GM23338 (cell line): ENCODE results near the gene HIVEP3. TPM values are rescaled to one million over a fixed set of nuclear protein-coding genes. Genes with fewer than 3 reads are reported as not detected.

ENCODE experiments used
- ATAC-seq: fragments of 200-7000 bp; cut with Tn5 transposase; 3 replicates; pipeline ENCODE4 v1.9.1; 2020
- DNase-seq: peaks from one replicate; pipeline ENCODE4 v3.0.0-alpha.2; 2015; ENCODE audit warnings: low spot score
- H2AFZ ChIP-seq: fragments of 200-600 bp; sonication (generic); 2 replicates; pipeline ENCODE4 v1.8.0; 2016; ENCODE audit warnings: antibody characterized with exemption, mild to moderate bottlenecking, moderate library complexity
- H3F3A ChIP-seq: fragments of 200-600 bp; sonication (generic); replicated peaks from 2 replicates; pipeline ENCODE4 v1.8.0; 2017; ENCODE audit warnings: antibody characterized with exemption, mixed run types, low read depth
- H3K27ac ChIP-seq: fragments of 200-600 bp; sonication (generic); 2 replicates; pipeline ENCODE4 v1.6.1; 2016; ENCODE audit warnings: low read depth
- H3K27me3 ChIP-seq: fragments of 200-600 bp; sonication (generic); 2 replicates; pipeline ENCODE4 v1.8.0; 2016; ENCODE audit warnings: mild to moderate bottlenecking, mixed run types, moderate library complexity; ENCODE audit not compliant: insufficient read depth
- H3K36me3 ChIP-seq: fragments of 200-600 bp; sonication (generic); 2 replicates; pipeline ENCODE4 v1.8.0; 2016; ENCODE audit warnings: mild to moderate bottlenecking; ENCODE audit not compliant: insufficient read depth
- H3K4me1 ChIP-seq: fragments of 200-600 bp; sonication (generic); 2 replicates; pipeline ENCODE4 v1.8.0; 2016; ENCODE audit warnings: mild to moderate bottlenecking, moderate library complexity; ENCODE audit not compliant: insufficient read depth
- H3K4me2 ChIP-seq: fragments of 200-600 bp; sonication (generic); 2 replicates; pipeline ENCODE4 v1.7.1; 2017; ENCODE audit warnings: mixed run types
- H3K4me3 ChIP-seq: fragments of 200-600 bp; sonication (generic); 2 replicates; pipeline ENCODE4 v1.6.1; 2016; ENCODE audit warnings: mixed run types
- H3K79me2 ChIP-seq: fragments of 200-600 bp; sonication (generic); replicated peaks from 2 replicates; pipeline ENCODE4 v1.8.0; 2017; ENCODE audit warnings: mild to moderate bottlenecking; ENCODE audit not compliant: insufficient read depth
- H3K9me2 ChIP-seq: fragments of 200-600 bp; sonication (generic); 2 replicates; pipeline ENCODE4 v1.8.0; 2017; ENCODE audit not compliant: insufficient read depth
- H4K20me1 ChIP-seq: fragments of 200-600 bp; sonication (generic); replicated peaks from 2 replicates; pipeline ENCODE4 v1.8.0; 2017; ENCODE audit warnings: mild to moderate bottlenecking; ENCODE audit not compliant: insufficient read depth
- H3K27ac Mint-ChIP-seq: 2 replicates; pipeline ENCODE4 v1.8.0; 2020; ENCODE audit warnings: inconsistent platforms, mild to moderate bottlenecking, moderate library complexity, mixed read lengths
- H3K27me3 Mint-ChIP-seq: 3 replicates; pipeline ENCODE4 v1.8.0; 2022; ENCODE audit warnings: low read depth, mild to moderate bottlenecking, moderate library complexity, mixed read lengths, inconsistent platforms; ENCODE audit not compliant: insufficient read depth, poor library complexity
- H3K36me3 Mint-ChIP-seq: 3 replicates; pipeline ENCODE4 v1.8.0; 2021; ENCODE audit warnings: low read depth, mild to moderate bottlenecking, inconsistent platforms, moderate library complexity, mixed read lengths
- H3K4me1 Mint-ChIP-seq: 3 replicates; pipeline ENCODE4 v1.8.0; 2020; ENCODE audit warnings: mild to moderate bottlenecking, inconsistent platforms, mixed read lengths
- H3K4me3 Mint-ChIP-seq: 3 replicates; pipeline ENCODE4 v1.8.0; 2021; ENCODE audit warnings: moderate library complexity, mild to moderate bottlenecking, inconsistent platforms, mixed read lengths
- H3K9me3 Mint-ChIP-seq: 3 replicates; pipeline ENCODE4 v1.8.0; 2020; ENCODE audit warnings: moderate library complexity, mild to moderate bottlenecking, inconsistent platforms, mixed read lengths
- CREB1 ChIP-seq: fragments of 250-450 bp; sonication (Bioruptor Pico); IDR thresholded peaks from 2 replicates; pipeline ENCODE4 v1.5.0; 2020; ENCODE audit warnings: low read depth, mild to moderate bottlenecking, moderate library complexity
- EZH2 ChIP-seq: fragments of 200-600 bp; sonication (generic); IDR thresholded peaks from one replicate; pipeline ENCODE4 v1.8.0; 2017; ENCODE audit warnings: antibody characterized with exemption, mild to moderate bottlenecking, low read depth; ENCODE audit not compliant: unreplicated experiment
- EZH2phosphoT487 ChIP-seq: fragments of 200-600 bp; sonication (generic); IDR thresholded peaks from one replicate; pipeline ENCODE4 v1.8.1; 2018; ENCODE audit warnings: antibody characterized with exemption; ENCODE audit not compliant: unreplicated experiment
- JUNB ChIP-seq: IDR thresholded peaks from one replicate; pipeline ENCODE4 v1.6.1; 2016; ENCODE audit warnings: antibody characterized with exemption; ENCODE audit not compliant: unreplicated experiment
- NANOG ChIP-seq: IDR thresholded peaks from 2 replicates; pipeline ENCODE4 v1.6.1; 2016; ENCODE audit warnings: antibody characterized with exemption, borderline replicate concordance
- POLR2AphosphoS5 ChIP-seq: IDR thresholded peaks from 2 replicates; pipeline ENCODE4 v1.6.1; 2016; ENCODE audit warnings: antibody characterized with exemption, low read depth
- STAT1 ChIP-seq: IDR thresholded peaks from one replicate; pipeline ENCODE4 v1.6.1; 2016; ENCODE audit warnings: antibody characterized with exemption; ENCODE audit not compliant: unreplicated experiment
- ZNF114 ChIP-seq: fragments of 250-450 bp; sonication (Bioruptor Pico); IDR thresholded peaks from 2 replicates; pipeline ENCODE4 v1.5.0; 2020; ENCODE audit warnings: mild to moderate bottlenecking, moderate library complexity
- ZNF331 ChIP-seq: fragments of 250-450 bp; sonication (Bioruptor Pico); IDR thresholded peaks from 2 replicates; pipeline ENCODE4 v1.5.0; 2020; ENCODE audit warnings: low read depth, mild to moderate bottlenecking, moderate library complexity
- polyA plus RNA-seq: library from polyadenylated mRNA; unstranded; fragments of >200 nt; fragmentation: Nextera tagmentation; extraction: Ambion mirVana; gene quantifications from 2 replicates; pipeline ENCODE4 v1.2.1, GENCODE V29; 2016
- total RNA-seq: library from RNA; depleted of rRNA; stranded (reverse); fragments of >200 nt; shearing (Covaris generic); gene quantifications from 2 replicates; pipeline ENCODE4 v1.2.3, GENCODE V29; 2014
- TF ChIP-seq, protein P1 (sequence below), 2 experiments: fragments of 200-600 bp in 1 of 2; sonication (generic) in 1 of 2; conservative IDR thresholded peaks; 2 replicates each; pipeline versions ENCODE4 v1.5.1 to v1.6.1; 2016 to 2017; ENCODE audit warnings: antibody characterized with exemption in 2 of 2, low read depth in 2 of 2, mild to moderate bottlenecking in 2 of 2, moderate library complexity in 1 of 2
- TF ChIP-seq, protein P2 (sequence below): IDR thresholded peaks from 2 replicates; pipeline ENCODE4 v1.6.1; 2016; ENCODE audit warnings: antibody characterized with exemption
- TF ChIP-seq, protein P3 (sequence below): IDR thresholded peaks from one replicate; pipeline ENCODE4 v1.6.1; 2018; ENCODE audit warnings: antibody characterized with exemption; ENCODE audit not compliant: unreplicated experiment

The HIVEP3 gene
- total and polyA plus RNA-seq, 2 experiments from 2014 or later, result 0.14 to 0.24 TPM

DNA sequence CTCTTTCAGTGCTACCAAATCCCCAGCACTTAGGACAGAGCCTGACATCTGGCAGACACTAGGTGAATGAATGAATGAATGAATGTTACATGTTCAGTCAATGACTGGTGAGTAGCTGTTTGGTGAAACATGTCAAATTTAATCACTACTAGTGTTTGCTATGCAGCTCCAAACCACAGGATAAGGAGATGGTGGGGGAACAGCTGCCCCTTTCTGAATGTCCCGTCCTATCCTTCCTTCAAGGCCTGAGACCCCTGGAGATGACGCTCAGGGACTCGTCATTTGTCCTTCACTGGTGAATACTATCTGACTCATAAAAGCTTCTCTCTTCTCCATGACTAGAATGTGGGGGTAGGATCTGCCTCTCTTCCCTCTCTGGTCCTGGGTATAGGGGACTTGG lies 175.4 kb downstream of the HIVEP3 start (continued):
- TF ChIP-seq, protein P1, sequence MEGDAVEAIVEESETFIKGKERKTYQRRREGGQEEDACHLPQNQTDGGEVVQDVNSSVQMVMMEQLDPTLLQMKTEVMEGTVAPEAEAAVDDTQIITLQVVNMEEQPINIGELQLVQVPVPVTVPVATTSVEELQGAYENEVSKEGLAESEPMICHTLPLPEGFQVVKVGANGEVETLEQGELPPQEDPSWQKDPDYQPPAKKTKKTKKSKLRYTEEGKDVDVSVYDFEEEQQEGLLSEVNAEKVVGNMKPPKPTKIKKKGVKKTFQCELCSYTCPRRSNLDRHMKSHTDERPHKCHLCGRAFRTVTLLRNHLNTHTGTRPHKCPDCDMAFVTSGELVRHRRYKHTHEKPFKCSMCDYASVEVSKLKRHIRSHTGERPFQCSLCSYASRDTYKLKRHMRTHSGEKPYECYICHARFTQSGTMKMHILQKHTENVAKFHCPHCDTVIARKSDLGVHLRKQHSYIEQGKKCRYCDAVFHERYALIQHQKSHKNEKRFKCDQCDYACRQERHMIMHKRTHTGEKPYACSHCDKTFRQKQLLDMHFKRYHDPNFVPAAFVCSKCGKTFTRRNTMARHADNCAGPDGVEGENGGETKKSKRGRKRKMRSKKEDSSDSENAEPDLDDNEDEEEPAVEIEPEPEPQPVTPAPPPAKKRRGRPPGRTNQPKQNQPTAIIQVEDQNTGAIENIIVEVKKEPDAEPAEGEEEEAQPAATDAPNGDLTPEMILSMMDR (conservative IDR thresholded peaks at IDR 0.05; ENCODE audit: low read depth in 2 of 2), result no peak
- TF ChIP-seq POLR2AphosphoS5, result no peak
- TF ChIP-seq EZH2phosphoT487, result no peak
- TF ChIP-seq ZNF331 (CRISPR knock-in tag), result no peak
- no peak for TF ChIP-seq ZNF114 (CRISPR knock-in tag)
- TF ChIP-seq EZH2, result no peak
- TF ChIP-seq, protein P2, sequence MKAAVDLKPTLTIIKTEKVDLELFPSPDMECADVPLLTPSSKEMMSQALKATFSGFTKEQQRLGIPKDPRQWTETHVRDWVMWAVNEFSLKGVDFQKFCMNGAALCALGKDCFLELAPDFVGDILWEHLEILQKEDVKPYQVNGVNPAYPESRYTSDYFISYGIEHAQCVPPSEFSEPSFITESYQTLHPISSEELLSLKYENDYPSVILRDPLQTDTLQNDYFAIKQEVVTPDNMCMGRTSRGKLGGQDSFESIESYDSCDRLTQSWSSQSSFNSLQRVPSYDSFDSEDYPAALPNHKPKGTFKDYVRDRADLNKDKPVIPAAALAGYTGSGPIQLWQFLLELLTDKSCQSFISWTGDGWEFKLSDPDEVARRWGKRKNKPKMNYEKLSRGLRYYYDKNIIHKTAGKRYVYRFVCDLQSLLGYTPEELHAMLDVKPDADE, result no peak
- no peak for TF ChIP-seq CREB1 (CRISPR knock-in tag)
- TF ChIP-seq NANOG, result no peak
- TF ChIP-seq JUNB, result no peak

DNA sequence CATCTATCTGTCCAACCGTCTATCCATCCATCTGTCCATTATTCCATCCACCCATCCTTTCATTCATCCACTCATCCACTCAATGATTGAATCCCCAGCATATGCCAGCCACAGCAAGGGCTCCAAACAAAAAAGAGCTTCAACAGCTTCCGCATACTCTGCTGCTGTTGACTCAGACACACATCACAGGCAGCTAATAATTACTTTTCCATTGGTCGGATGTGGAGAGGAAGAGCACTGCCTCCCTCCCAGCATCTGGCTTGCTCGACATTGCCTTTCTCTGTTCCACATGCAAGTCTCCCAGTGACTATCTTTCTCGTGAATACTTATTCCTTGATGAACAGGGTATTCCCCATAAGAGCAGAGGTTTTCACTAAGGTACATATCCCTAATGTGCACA lies 176.5 kb downstream of the HIVEP3 start:
- no peak for DNase-seq
- Mint-ChIP-seq H3K4me1 (no peaks in the 10 kb centered on the region), H3K27me3 (peaks cover 2% of the 10 kb centered on the region), H3K4me3 (no peak overlapping the region), H3K27ac (no peak overlapping the region), H3K9me3 (no peaks in the 10 kb centered on the region; the same call in 2 of the 3 replicates), H3K36me3 (no peaks in the 10 kb centered on the region)
- Histone ChIP-seq H4K20me1 (no peaks in the 10 kb centered on the region), H2AFZ (no peak overlapping the region), H3K27ac (no peak overlapping the region), H3K4me2 (no peak overlapping the region), H3K4me3 (no peak overlapping the region), H3K79me2 (no peaks in the 10 kb centered on the region), H3K9me2 (no peaks in the 10 kb centered on the region), H3K4me1 (no peaks in the 10 kb centered on the region), H3K36me3 (no peaks in the 10 kb centered on the region), H3F3A (no peaks in the 10 kb centered on the region), H3K27me3 (no peaks in the 10 kb centered on the region)
- ATAC-seq, result no peak
- TF ChIP-seq EZH2phosphoT487, result no peak
- no peak for TF ChIP-seq JUNB
- TF ChIP-seq, protein P1 (conservative IDR thresholded peaks at IDR 0.05; ENCODE audit: low read depth in 2 of 2), result no peak
- no peak for TF ChIP-seq POLR2AphosphoS5
- no peak for TF ChIP-seq EZH2
- TF ChIP-seq NANOG, result no peak
- TF ChIP-seq, protein P2, result no peak
- no peak for TF ChIP-seq ZNF331 (CRISPR knock-in tag)
- TF ChIP-seq, protein P3, sequence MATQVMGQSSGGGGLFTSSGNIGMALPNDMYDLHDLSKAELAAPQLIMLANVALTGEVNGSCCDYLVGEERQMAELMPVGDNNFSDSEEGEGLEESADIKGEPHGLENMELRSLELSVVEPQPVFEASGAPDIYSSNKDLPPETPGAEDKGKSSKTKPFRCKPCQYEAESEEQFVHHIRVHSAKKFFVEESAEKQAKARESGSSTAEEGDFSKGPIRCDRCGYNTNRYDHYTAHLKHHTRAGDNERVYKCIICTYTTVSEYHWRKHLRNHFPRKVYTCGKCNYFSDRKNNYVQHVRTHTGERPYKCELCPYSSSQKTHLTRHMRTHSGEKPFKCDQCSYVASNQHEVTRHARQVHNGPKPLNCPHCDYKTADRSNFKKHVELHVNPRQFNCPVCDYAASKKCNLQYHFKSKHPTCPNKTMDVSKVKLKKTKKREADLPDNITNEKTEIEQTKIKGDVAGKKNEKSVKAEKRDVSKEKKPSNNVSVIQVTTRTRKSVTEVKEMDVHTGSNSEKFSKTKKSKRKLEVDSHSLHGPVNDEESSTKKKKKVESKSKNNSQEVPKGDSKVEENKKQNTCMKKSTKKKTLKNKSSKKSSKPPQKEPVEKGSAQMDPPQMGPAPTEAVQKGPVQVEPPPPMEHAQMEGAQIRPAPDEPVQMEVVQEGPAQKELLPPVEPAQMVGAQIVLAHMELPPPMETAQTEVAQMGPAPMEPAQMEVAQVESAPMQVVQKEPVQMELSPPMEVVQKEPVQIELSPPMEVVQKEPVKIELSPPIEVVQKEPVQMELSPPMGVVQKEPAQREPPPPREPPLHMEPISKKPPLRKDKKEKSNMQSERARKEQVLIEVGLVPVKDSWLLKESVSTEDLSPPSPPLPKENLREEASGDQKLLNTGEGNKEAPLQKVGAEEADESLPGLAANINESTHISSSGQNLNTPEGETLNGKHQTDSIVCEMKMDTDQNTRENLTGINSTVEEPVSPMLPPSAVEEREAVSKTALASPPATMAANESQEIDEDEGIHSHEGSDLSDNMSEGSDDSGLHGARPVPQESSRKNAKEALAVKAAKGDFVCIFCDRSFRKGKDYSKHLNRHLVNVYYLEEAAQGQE, result no peak
- no peak for TF ChIP-seq ZNF114 (CRISPR knock-in tag)
- no peak for TF ChIP-seq STAT1
